PC-3 (cell line): ENCODE data around the gene WFS1. TPM values are rescaled to one million over a fixed set of nuclear protein-coding genes. Genes with fewer than 3 reads are reported as not detected.

Experiments used
- ATAC-seq: fragments of 200-7000 bp; cut with Tn5 transposase; 2 replicates; pipeline ENCODE4 v1.9.1; 2020; ENCODE audit warnings: mild to moderate bottlenecking, moderate library complexity
- BruUV-seq: library from RNA; stranded (reverse); fragments of 400-500 nt; replicated peaks from 2 replicates; lab custom pipeline; 2021; lab: Mats Ljungman, UMichigan
- CTCF ChIA-PET: fragments of 300-600 bp; sonication (Branson Sonifier 250); formaldehyde crosslinking; loops from one replicate; lab custom pipeline; 2022; ENCODE audit warnings: antibody characterized with exemption; lab: Charles Lee
- POLR2A ChIA-PET: fragments of 300-600 bp; sonication (Branson Sonifier 250); formaldehyde crosslinking; loops from one replicate; lab custom pipeline; 2022; ENCODE audit warnings: antibody characterized with exemption; ENCODE audit not compliant: unreplicated experiment; lab: Charles Lee
- DNase-seq: peaks from one replicate; pipeline ENCODE4 v3.0.0-alpha.2; 2015
- H2AFZ ChIP-seq: fragments of 300-600 bp; sonication (generic); 2 replicates; pipeline ENCODE4 v1.6.0; 2016; ENCODE audit warnings: antibody characterized with exemption, low read length
- H3F3A ChIP-seq: fragments of 300-600 bp; sonication (generic); one replicate; pipeline ENCODE4 v1.6.0; 2017; ENCODE audit warnings: antibody characterized with exemption, low read length, control low read depth, mild to moderate bottlenecking; ENCODE audit not compliant: unreplicated experiment
- H3K27ac ChIP-seq: fragments of 300-600 bp; sonication (generic); 2 replicates; pipeline ENCODE4 v1.5.1; 2016; ENCODE audit warnings: mild to moderate bottlenecking, low read length
- H3K27me3 ChIP-seq: fragments of 300-600 bp; sonication (generic); 2 replicates; pipeline ENCODE4 v1.6.1; 2016; ENCODE audit warnings: low read length, mixed read lengths
- H3K36me3 ChIP-seq: fragments of 300-600 bp; sonication (generic); 2 replicates; pipeline ENCODE4 v1.6.1; 2016; ENCODE audit warnings: low read depth, mixed run types, low read length, mixed read lengths
- H3K4me1 ChIP-seq: fragments of 300-600 bp; sonication (generic); 2 replicates; pipeline ENCODE4 v1.5.1; 2016; ENCODE audit warnings: low read length; ENCODE audit not compliant: insufficient read depth
- H3K4me2 ChIP-seq: fragments of 300-600 bp; sonication (generic); 2 replicates; pipeline ENCODE4 v1.6.0; 2016; ENCODE audit warnings: low read length
- H3K4me3 ChIP-seq: fragments of 300-600 bp; sonication (generic); 2 replicates; pipeline ENCODE4 v1.5.1; 2016; ENCODE audit warnings: mild to moderate bottlenecking, low read length, mixed read lengths
- H3K79me2 ChIP-seq: fragments of 300-600 bp; sonication (generic); 2 replicates; pipeline ENCODE4 v1.6.1; 2017; ENCODE audit warnings: low read length, mixed read lengths
- H3K9ac ChIP-seq: fragments of 300-600 bp; sonication (generic); 2 replicates; pipeline ENCODE4 v1.6.0; 2016; ENCODE audit warnings: mild to moderate bottlenecking, low read length
- H3K9me2 ChIP-seq: fragments of 300-600 bp; sonication (generic); replicated peaks from 2 replicates; pipeline ENCODE4 v1.6.1; 2016; ENCODE audit warnings: mixed run types, low read length, mixed read lengths
- H3K9me3 ChIP-seq: fragments of 300-600 bp; sonication (generic); 2 replicates; pipeline ENCODE4 v1.6.1; 2016; ENCODE audit warnings: low read length, mixed read lengths
- H4K20me1 ChIP-seq: fragments of 300-600 bp; sonication (generic); 2 replicates; pipeline ENCODE4 v1.6.1; 2016; ENCODE audit warnings: low read length, mixed read lengths
- CTCF ChIP-seq: fragments of 300-600 bp; sonication (generic); conservative IDR thresholded peaks from 2 replicates; pipeline ENCODE4 v1.5.1; 2017; ENCODE audit warnings: antibody characterized with exemption, low read depth, mild to moderate bottlenecking, low read length
- EZH2 ChIP-seq: fragments of 300-600 bp; sonication (generic); IDR thresholded peaks from one replicate; pipeline ENCODE4 v1.6.1; 2017; ENCODE audit warnings: antibody characterized with exemption, mild to moderate bottlenecking, low read length; ENCODE audit not compliant: unreplicated experiment
- EZH2phosphoT487 ChIP-seq: fragments of 300-600 bp; sonication (generic); IDR thresholded peaks from 2 replicates; pipeline ENCODE4 v1.6.1; 2018; ENCODE audit warnings: mild to moderate bottlenecking, antibody characterized with exemption, low read length, borderline replicate concordance
- intact Hi-C: fragments of 100-400 bp; cut with micrococcal nuclease; formaldehyde crosslinking; loops from 2 replicates; pipeline ENCODE4 v1.9.0; 2023
- total RNA-seq: library from RNA; depleted of rRNA; stranded (reverse); fragments of >200 nt; gene quantifications from 2 replicates; pipeline ENCODE4 v1.2.3, GENCODE V29; 2014

Gene WFS1
- total RNA-seq, 1 experiment from 2014 or later: 35.7 TPM

GRCh38 chr4:6326312-6327060, 56.8 kb downstream of the WFS1 start:
- Histone ChIP-seq H2AFZ (no peak overlapping the region), H3K27me3 (no peaks in the 10 kb centered on the region), H3K9me3 (no peaks in the 10 kb centered on the region), H3K4me2 (no peak overlapping the region), H3K9me2 (no peaks in the 10 kb centered on the region), H3F3A (no peaks in the 10 kb centered on the region), H3K9ac (no peak overlapping the region), H3K4me3 (no peak overlapping the region), H3K4me1 (peaks cover 18% of the 10 kb centered on the region), H3K79me2 (no peaks in the 10 kb centered on the region), H3K36me3 (no peaks in the 10 kb centered on the region), H3K27ac (no peak overlapping the region), H4K20me1 (no peaks in the 10 kb centered on the region)
- POLR2A ChIA-PET: no interaction called here
- intact Hi-C loops: loop anchor here (1.0 kb wide), 2 partner anchors 62 to 76 kb away; no protein-coding TSS in a partner anchor
- BruUV-seq: no TSS peak
- no peak for TF ChIP-seq EZH2
- TF ChIP-seq CTCF: no peak
- TF ChIP-seq EZH2phosphoT487: no peak
- DNase-seq: no peak
- no peak for ATAC-seq
- CTCF ChIA-PET: interaction anchor here (1.0 to 1.1 kb wide), 2 partner anchors 18 to 62 kb away, joined by 4 to 6 read pairs; no protein-coding TSS in a partner anchor

GRCh38 chr4:6327220-6327917, 57.7 kb downstream of the WFS1 start:
- POLR2A ChIA-PET: no interaction called here
- peak; percentile 69 for DNase-seq
- intact Hi-C loops: loop anchor here (1.0 kb wide), 2 partner anchors 63 to 77 kb away; no protein-coding TSS in a partner anchor

More at GRCh38 chr4:6327220-6327917, 57.7 kb downstream of the WFS1 start:
- BruUV-seq: no TSS peak
- Histone ChIP-seq H3K4me2 (no peak overlapping the region), H3K9me3 (no peaks in the 10 kb centered on the region), H2AFZ (no peak overlapping the region), H3F3A (no peaks in the 10 kb centered on the region), H3K79me2 (no peaks in the 10 kb centered on the region), H3K27ac (no peak overlapping the region), H3K27me3 (no peaks in the 10 kb centered on the region), H3K9me2 (no peaks in the 10 kb centered on the region), H3K4me3 (no peak overlapping the region), H3K9ac (no peak overlapping the region), H4K20me1 (no peaks in the 10 kb centered on the region), H3K36me3 (no peaks in the 10 kb centered on the region), H3K4me1 (peaks cover 18% of the 10 kb centered on the region)
- TF ChIP-seq CTCF: peak; percentile 77
- TF ChIP-seq EZH2phosphoT487: no peak
- no peak for TF ChIP-seq EZH2
- CTCF ChIA-PET: interaction anchor here (0.7 to 1.1 kb wide), 4 partner anchors 17 to 78 kb away, joined by 4 to 6 read pairs (median 6); no protein-coding TSS in a partner anchor
- peak; percentile 73 for ATAC-seq
